Renal cortex interstitium (tissue), 11 donors: ENCODE measurements around the gene EEF1A2. TPM values are rescaled to one million over a fixed set of nuclear protein-coding genes. Genes with fewer than 3 reads are reported as not detected.

Experiments
- DNase-seq, 11 donors: peaks; one replicate each; pipeline ENCODE4 v3.0.0-alpha.2; 2013; ENCODE audit warnings: low read depth in 9 of 11, low spot score in 4 of 11; ENCODE audit errors: extremely low read depth in 1 of 11
- polyA plus RNA-seq, 3 donors: library from polyadenylated mRNA; unstranded; fragments of 120-200 nt; gene quantifications; one replicate each; pipeline ENCODE4 v1.2.1, GENCODE V29; 2013; ENCODE audit not compliant: insufficient read length in 3 of 3

The EEF1A2 gene
- polyA plus RNA-seq, 3 donors: 1.1 to 2.3 (median 1.9) TPM

DNA sequence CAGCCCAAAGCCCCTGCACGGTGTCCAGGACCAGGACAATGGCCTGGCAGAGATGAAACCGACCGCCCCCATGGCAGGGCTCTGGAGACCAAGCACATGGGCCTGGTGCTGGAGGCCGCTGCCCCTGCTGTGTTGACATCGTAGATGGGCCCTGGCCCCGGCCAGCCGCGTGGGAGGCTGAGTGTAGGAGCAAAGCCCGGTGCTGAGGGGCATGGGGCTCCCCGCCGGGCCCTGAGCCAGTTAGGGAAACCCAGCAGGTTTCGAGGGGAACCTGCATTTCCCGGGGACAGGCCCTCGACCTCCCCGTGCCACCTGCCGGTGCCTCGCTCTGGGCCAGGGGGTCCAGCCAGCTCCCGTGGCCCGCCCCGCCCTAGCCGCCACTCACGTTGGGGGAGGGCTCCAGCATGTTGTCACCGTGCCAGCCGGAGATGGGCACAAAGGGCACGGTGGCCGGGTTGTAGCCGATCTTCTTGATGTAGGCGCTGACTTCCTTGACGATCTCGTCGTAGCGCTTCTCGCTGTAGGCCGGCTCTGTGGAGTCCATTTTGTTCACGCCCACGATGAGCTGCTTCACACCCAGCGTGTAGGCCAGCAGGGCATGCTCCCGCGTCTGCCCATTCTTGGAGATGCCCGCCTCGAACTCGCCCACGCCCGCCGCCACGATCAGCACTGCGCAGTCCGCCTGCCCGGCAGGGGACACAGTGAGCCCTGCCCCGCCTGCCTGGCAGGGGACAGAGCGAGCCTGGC, 4.3 kb downstream of the EEF1A2 start:
- DNase-seq: no peak

DNA sequence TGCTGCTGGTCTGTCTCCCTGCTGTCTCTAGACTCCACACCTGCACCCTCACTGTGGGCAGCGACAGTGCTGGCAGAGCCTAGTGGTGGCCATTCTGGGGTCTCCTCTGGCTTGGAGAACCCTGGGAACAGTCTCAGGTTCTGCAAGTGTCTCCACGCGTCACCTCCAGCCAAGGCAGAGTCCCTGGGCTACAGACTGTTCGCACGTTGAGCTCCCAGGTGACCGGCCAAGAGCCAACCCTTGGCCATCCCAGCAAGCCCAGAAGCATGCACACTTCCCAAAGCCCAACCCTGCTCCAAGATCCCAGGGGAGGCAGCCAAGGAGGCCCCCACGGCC, 4.8 kb downstream of the EEF1A2 start:
- no peak for DNase-seq

DNA sequence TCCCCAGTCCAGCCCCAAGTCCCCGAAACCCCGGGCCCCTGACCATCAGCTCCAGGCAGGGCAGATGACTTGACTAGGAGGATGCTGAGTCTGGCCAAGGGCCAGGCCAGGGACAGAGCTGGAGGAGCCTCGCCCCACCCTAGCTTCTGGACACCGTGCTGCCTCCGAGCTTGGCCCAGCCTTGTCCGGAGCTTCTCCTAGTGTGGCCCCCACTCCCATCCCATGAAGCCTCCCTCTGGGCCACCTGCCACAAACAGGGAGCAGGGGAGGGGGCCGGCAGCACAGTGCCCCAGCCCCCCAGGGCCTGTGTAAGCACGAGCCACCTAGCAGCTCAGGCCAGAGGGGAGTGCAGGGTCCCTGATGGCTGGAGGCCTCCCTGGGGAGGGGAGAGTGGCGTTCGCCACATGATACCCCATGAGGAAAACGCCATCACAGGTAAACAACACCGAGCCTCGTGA, 5.3 kb downstream of the EEF1A2 start:
- DNase-seq: no peak

DNA sequence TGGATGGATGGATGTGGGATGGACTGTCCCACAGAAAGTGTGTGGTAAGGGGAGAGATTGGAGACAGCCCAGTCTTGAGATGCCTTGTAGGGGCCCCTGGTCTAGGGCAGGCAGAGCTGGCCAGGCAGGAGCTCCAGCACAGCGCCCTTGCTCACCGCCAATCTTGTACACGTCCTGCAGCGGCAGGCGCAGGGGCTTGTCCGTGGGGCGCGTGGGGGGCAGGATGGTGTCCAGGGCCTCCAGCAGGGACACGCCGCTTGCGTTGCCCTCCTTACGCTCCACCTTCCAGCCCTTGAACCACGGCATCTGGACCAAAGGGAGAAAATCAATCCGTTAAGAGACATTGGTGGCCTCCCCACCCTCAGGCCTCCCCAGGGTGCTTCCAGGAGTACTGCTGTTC, 5.9 kb downstream of the EEF1A2 start:
- DNase-seq: no peak

DNA sequence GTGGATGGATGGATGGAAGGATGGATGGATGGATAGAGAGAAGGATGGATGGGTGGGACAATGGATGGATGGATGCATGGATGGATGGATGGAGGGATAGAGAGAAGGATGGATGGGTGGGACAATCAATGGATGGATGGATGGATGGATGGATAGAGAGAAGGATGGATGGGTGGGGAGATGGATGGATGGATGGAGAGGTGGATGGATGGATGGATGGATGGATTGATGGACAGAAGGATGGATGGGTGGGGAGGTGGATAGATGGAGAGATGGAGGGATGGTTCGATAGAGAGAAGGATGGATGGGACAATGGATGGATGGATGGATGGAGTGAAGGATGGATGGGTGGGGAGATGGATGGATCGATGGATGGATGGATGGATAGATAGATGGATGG, 6.4 kb downstream of the EEF1A2 start:
- no peak for DNase-seq

DNA sequence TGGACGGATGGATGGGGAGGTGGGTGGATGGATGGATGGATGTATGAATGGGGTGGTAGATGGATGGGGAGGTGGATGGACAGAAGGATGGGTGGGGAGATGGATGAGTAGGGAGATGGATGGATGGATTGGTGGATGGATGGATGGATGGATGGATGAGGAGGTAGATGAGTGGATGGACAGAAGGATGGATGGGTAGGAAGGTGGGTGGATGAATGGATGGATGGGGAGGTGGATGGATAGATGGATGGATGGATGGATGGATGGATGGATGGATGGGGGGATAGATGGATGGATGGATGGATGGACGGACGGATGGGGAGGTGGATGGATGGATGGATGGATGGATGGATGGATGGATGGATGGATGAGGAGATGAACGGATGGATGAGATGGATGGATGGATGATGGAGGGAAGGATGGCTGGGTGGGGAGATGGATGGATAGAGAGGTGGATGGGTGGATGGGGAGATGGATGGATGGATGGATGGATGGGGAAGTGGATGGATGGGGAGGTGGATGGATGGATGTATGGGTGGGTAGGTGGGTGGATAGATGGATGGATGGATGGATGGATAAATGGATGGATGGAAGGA, 7.2 kb downstream of the EEF1A2 start:
- no peak for DNase-seq

DNA sequence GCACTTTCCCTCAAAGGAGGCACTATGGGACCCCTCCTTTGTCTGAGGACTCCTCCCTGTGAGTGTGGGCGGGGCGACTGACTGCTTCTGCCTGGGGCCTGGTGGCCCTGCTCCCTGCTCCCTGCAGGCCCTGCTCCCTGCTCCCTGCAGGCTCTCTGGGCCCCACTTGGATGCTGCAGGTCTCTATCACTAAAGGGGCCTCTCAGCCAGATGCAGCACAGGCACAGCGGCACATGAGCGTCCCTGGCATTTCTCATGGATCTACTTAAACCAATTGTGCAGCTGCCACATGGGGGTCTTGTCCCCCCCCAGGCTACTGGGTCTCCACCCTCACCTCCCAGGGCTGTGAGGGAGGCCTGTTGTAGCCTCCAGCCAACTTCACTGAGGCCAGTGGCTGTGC, 7.8 kb downstream of the EEF1A2 start:
- no peak for DNase-seq

DNA sequence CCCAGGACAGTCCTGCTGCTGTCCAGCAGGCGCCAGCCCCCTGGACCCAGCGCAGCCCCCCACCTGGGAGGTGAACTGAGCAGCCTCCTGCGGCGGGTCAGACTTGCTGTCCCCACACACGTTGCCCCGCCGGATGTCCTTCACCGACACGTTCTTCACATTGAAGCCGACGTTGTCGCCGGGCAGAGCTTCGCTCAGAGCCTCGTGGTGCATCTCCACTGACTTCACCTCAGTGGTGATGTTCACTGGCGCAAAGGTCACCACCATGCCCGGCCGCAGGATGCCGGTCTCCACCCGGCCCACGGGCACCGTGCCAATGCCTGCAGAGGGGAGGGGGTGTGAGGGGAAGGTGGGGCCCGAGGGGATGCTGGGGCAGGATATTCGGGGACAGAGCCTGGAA, 8.5 kb downstream of the EEF1A2 start:
- no peak for DNase-seq

DNA sequence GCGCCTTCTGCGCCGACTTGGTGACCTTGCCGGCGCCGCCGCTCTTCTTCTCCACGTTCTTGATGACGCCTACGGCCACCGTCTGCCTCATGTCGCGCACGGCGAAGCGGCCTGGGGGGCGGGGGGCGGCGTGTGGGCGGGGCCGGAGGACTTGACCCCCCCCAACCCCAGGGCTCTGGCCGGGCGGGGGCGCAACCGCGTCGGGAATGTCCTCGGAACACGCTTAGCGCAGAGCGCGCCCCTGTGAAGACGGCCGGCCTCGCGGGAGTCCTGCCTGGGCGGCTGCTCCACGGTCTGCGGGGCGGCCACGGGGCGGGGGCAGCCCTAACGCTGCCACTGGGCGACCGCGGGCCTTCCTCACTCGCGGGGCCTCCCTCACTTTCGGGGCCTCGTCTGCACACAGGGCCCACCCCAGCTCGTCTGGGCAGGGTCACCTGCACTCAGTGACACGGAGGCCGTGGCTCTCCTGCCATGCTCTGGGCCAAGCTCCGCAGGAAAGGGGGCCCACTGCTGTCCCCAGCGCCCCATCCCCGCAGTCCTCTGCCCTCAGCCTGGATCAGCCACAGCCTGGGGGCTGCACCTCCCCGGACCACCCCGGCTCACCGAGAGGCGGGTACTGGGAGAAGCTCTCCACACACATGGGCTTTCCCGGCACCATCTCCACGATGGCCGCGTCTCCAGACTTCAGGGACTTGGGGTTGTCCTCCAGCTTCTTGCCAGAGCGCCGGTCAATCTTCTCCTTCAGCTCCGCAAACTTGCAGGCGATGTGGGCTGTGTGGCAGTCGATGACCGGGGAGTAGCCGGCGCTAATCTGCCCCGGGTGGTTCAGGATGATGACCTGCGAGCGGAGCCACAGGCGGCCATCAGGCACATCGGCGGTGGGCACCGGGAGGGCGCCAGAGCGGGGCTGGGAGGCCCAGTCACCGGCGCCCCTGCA, 10.3 kb downstream of the EEF1A2 start:
- no peak for DNase-seq

DNA sequence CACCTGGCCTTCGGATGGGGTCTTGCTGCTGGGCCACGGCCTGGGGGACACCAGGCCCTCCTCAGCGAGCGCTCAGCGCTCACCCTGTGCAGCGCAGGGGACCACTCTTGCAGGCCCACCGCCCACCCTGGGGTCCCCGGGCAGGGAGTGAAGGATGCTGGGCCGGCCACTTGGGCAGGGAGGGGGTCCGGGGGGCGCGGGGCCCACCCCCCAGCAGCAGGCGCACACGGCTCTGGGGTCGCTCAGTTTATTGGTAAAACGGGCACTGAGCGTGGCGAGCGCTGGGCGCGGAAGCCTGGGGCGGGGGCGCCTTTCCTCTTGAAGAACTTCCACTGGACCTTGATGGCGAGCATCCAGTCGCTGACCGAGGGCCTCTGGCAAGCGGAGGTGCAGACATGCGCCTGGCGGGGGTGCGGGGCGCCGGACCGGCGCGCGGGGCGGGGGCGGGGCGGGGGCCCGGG, 11.1 kb downstream of the EEF1A2 start:
- no peak for DNase-seq

DNA sequence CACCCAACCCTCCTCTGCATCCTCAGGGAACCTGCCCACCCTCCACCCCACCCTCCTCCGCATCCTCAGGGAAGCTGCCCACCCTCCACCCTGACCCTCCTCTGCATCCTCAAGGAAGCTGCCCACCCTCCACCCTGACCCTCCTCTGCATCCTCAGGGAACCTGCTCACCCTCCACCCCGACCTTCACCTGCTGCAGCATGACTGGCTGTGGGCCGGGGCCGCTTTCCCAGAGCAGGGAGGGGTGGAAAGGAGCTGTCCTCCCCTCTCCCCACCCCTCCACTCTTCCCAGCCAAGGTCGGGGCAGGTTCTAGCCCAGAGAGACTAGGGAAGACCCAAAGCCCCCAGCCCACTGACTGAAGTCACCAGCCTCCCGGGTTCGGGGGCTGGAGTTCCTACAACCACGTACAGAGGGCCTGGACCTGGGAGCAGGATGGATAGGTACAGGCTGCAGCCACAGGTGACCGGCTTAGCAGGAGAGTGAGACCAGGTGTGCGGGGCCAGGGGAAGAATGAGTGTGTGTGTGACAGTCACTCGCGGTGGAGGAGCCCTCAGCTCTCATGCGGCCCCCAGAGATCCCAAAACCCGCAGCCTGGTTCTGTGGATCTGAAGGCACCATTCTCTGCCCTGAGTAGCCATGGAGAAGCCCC, 11.6 kb downstream of the EEF1A2 start:
- DNase-seq: no peak

DNA sequence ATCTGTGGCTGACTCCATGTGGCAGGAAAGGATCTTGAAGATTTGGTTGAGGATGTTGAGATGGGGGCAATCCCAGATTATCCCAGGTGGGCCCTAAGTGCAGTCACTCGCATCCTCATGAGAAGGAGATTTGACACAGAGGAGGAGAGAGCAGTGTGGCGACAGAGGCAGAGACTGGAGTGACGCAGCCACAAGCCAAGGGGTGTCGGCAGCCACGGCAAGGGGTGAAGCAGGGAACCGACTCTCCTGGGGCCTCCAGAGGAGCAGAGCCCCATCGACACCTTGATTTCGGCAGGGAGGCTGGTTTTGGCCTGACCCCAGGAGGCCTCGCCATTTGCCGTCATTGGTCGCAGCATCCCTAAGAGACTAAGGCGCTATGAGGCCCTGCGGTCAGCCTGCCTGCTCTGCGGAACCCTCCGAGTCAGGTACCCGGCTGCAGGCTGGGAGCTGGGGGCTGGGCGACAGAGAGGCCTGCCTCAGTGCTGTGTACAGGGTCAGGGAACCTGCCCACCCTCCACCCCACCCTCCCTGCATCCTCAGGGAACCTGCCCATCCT, 12.5 kb downstream of the EEF1A2 start:
- DNase-seq: no peak

DNA sequence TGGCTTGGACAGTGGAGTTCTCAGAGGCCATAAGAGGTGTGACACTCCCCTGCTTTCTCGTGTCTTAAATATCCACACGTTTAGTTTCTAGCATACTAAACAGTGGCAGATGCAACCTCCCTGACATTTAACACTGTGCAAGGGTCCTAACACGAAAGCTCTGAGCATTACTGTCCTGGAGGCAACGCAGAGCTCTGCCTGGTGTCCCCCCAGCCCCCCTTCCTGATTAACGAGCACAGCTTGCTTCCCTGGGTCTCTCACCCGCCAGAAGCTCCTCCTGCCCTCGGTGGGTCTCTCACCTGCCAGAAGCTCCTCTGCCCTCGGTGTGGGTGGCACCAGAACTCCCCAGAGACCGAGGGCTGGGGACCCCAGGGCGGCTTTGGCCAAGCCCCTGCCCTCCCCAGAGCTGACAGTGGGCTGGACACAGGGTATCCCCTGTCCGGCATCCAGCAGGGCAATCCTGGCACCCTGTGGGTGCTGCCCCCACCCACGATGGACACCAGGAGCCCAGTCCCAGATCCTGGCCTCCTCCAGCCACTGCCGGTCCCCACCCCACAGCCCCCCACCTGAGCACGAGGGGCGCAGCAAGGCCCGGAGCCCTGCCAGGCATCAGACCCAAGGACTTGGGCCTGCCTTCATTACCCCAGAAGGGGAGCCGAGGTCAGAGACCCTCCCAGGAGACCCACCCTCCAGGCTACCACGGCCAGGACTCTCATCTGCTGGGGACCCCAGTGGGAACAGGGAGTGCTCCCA, 14.1 kb downstream of the EEF1A2 start:
- DNase-seq: no peak

DNA sequence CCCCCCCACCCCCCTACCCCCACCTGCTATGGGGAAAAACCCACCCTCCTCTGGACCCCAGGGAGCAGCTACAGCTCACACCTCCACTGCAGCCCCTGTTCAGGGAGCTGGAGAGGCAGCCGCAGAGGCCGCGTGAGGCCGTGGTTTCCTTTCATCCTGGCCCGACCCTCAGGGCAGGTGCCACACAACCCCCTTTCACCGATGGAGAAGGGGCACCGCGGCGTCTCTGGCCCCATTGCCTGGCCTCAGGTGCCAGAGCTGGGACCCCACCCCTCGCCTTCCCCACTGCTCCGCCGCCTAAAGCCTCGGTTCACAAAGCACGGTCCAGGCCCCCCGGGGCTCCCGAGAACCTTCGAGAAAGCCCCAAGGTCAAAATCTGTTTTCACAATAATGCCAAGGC, 14.6 kb downstream of the EEF1A2 start:
- no peak for DNase-seq

DNA sequence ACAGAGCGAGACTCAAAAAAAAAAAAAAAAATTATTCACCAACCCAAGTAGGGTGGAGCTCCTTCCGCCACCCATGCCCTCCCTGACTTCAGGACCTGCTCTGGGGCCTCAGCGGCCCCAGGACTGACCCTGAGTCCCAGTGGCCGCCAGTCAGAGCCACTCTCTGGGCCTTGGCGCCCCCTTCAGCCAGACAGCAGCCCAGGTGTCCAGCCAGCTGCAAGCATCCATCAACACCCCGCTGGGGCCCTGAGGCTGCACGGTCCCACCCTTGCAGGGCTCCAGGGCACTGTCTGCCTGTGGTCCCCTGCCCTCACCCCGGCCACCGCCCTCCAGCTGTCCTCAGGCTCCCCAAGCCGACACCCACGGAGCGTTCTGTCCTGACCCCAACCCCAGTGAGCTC, 15.0 kb downstream of the EEF1A2 start:
- no peak for DNase-seq

DNA sequence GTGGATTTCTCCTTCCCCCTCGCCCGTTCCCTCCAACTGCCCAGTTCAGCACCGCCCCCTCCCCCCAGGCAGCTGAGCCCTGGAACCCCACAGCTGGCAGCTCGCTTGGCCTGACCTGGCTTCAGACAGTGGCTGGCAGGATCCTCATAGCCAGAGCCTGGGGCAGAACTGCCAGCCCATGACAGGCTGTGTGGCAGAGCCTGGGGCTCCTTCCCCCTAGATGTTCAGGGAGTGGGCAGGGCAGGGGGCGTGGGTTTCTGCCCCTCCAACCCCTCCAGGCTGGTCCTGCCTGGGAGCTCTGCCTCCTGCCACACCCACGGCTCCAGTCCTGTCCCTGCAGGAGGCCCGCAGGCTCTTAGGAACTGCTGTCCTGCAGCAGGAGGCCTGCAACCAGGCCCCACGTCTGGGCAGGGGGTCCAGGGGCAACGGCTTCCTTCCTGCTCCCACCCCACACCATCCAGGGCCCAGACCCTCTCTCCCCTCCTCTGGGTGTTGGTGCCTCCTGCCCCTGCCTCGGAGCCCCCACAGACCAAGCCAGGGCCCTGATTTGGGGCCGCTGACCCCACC, 16.8 kb downstream of the EEF1A2 start:
- DNase-seq: no peak

DNA sequence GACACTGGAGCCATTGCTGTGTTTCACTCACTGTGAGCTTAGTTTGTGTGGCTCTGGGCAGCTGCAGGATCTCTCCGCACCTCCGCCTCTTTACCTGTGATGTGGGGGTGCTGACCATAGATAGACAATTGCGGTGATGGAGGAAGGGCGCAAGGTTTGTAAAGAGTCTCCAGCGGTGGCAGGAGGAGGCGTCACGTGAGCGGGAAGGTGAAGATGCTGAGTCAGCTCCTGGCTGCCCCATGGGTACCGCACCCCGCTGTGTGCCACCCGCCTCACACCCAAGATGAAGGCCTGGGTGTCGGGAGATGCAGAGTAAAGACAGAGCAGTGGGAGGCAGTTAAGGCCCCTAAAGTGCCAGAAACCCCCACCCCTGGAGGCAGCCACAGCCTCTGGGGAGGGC, 17.4 kb downstream of the EEF1A2 start:
- DNase-seq: no peak
